Liver (tissue), 9 donors: ENCODE measurements around the gene IL2RA. TPM values are rescaled to one million over a fixed set of nuclear protein-coding genes. Genes with fewer than 3 reads are reported as not detected.
"Not testable (repeated sequence)": the region's sequence is repeated elsewhere in the genome, so short reads cannot be mapped to it uniquely, and the experiment has no call there.

ENCODE experiments used
- DNase-seq: peaks from one replicate; pipeline ENCODE4 v3.0.0-alpha.2; 2017; ENCODE audit warnings: low spot score
- H3K27ac ChIP-seq, 2 donors: one replicate each; pipeline ENCODE4 v1.7.0; 2013; ENCODE audit warnings: inconsistent platforms in 2 of 2, low read length in 2 of 2, control low read depth in 1 of 2, low read depth in 1 of 2, mild to moderate bottlenecking in 1 of 2
- H3K27me3 ChIP-seq, 4 donors: one replicate each; pipeline versions ENCODE4 v1.6.1 to v1.7.0; 2013; ENCODE audit warnings: low read length in 3 of 4, inconsistent platforms in 1 of 4, mild to moderate bottlenecking in 1 of 4, moderate library complexity in 1 of 4; ENCODE audit not compliant: control insufficient read depth in 4 of 4, insufficient read depth in 4 of 4
- H3K36me3 ChIP-seq, 4 donors: one replicate each; pipeline versions ENCODE4 v1.6.1 to v1.7.0; 2013; ENCODE audit warnings: low read length in 3 of 4, mild to moderate bottlenecking in 3 of 4, low read depth in 1 of 4, moderate library complexity in 1 of 4; ENCODE audit not compliant: control insufficient read depth in 4 of 4, insufficient read depth in 3 of 4
- H3K4me1 ChIP-seq, 4 donors: one replicate each; pipeline versions ENCODE4 v1.6.1 to v1.7.0; 2013; ENCODE audit warnings: low read length in 3 of 4, mild to moderate bottlenecking in 3 of 4, moderate library complexity in 1 of 4; ENCODE audit not compliant: control insufficient read depth in 4 of 4, insufficient read depth in 4 of 4
- H3K4me3 ChIP-seq, 3 donors: one replicate each; pipeline versions ENCODE4 v1.6.1 to v1.7.0; 2013; ENCODE audit warnings: low read length in 3 of 3, control low read depth in 1 of 3, low read depth in 1 of 3, mild to moderate bottlenecking in 1 of 3
- H3K9ac ChIP-seq, 2 donors: one replicate each; pipeline ENCODE4 v1.7.0; 2013; ENCODE audit warnings: low read length in 2 of 2, mild to moderate bottlenecking in 2 of 2, moderate library complexity in 2 of 2, control low read depth in 1 of 2, low read depth in 1 of 2
- H3K9me3 ChIP-seq, 4 donors: one replicate each; pipeline versions ENCODE4 v1.6.1 to v1.7.0; 2013; ENCODE audit warnings: low read length in 3 of 4; ENCODE audit not compliant: control insufficient read depth in 4 of 4
- EGR1 ChIP-seq, 2 donors: IDR thresholded peaks; 2 replicates each; pipeline ENCODE4 v1.6.1; 2016 to 2018; ENCODE audit warnings: antibody characterized with exemption in 2 of 2, low read depth in 2 of 2
- FOXA1 ChIP-seq: IDR thresholded peaks from 2 replicates; pipeline ENCODE4 v1.6.1; 2016; ENCODE audit warnings: antibody characterized with exemption
- FOXA2 ChIP-seq: IDR thresholded peaks from 2 replicates; pipeline ENCODE4 v1.6.1; 2016; ENCODE audit warnings: antibody characterized with exemption
- GABPA ChIP-seq, 2 donors: IDR thresholded peaks in 1 of 2; conservative IDR thresholded peaks in 1 of 2; 2 replicates each; pipeline ENCODE4 v1.6.1; 2016; ENCODE audit warnings: antibody characterized with exemption in 2 of 2, mild to moderate bottlenecking in 1 of 2, moderate library complexity in 1 of 2
- HNF4A ChIP-seq, 2 donors: conservative IDR thresholded peaks; 2 replicates each; pipeline ENCODE4 v1.6.1; 2016; ENCODE audit warnings: antibody characterized with exemption in 2 of 2, mild to moderate bottlenecking in 2 of 2
- HNF4G ChIP-seq: IDR thresholded peaks from 2 replicates; pipeline ENCODE4 v1.6.1; 2016; ENCODE audit warnings: antibody characterized with exemption
- JUND ChIP-seq, 2 donors: IDR thresholded peaks; 2 replicates each; pipeline ENCODE4 v1.6.1; 2016; ENCODE audit warnings: antibody characterized with exemption in 2 of 2
- NR2F2 ChIP-seq: IDR thresholded peaks from 2 replicates; pipeline ENCODE4 v1.6.1; 2016; ENCODE audit warnings: antibody characterized with exemption
- RAD21 ChIP-seq, 2 donors: IDR thresholded peaks; 2 replicates each; pipeline ENCODE4 v1.6.1; 2016; ENCODE audit warnings: antibody characterized with exemption in 2 of 2, mild to moderate bottlenecking in 2 of 2
- RXRA ChIP-seq, 2 donors: IDR thresholded peaks; 2 replicates each; pipeline ENCODE4 v1.6.1; 2017 to 2018; ENCODE audit warnings: antibody characterized with exemption in 2 of 2, mild to moderate bottlenecking in 1 of 2
- SP1 ChIP-seq: IDR thresholded peaks from 2 replicates; pipeline ENCODE4 v1.6.1; 2018; ENCODE audit warnings: antibody characterized with exemption, mild to moderate bottlenecking
- TAF1 ChIP-seq: conservative IDR thresholded peaks from 2 replicates; pipeline ENCODE4 v1.6.1; 2016; ENCODE audit warnings: antibody characterized with exemption, mild to moderate bottlenecking
- YY1 ChIP-seq: IDR thresholded peaks from 2 replicates; pipeline ENCODE4 v1.6.1; 2016; ENCODE audit warnings: antibody characterized with exemption, mild to moderate bottlenecking
- WGBS: extraction: QIAGEN DNeasy Blood & Tissue Kit; methylation state at CpG from one replicate; pipeline ENCODE4 v1.1.7; 2013; 5-methylcytosine and 5-hydroxymethylcytosine counted together
- polyA plus RNA-seq, 2 donors: library from polyadenylated mRNA; stranded (reverse) in 1 of 2; unstranded in 1 of 2; fragments of 200-250 nt in 1 of 2; fragments of >200 nt in 1 of 2; fragmentation: Nextera tagmentation in 1 of 2; extraction: Ambion mirVana in 1 of 2; gene quantifications; one replicate each; pipeline versions ENCODE4 v1.2.1 to v1.2.3, GENCODE V29; 2013 to 2015
- total RNA-seq, 2 donors: library from RNA; depleted of rRNA; stranded (reverse); fragments of >200 nt; gene quantifications; one replicate each; pipeline ENCODE4 v1.2.3, GENCODE V29; 2014
- TF ChIP-seq, protein P1 (sequence below): IDR thresholded peaks from 2 replicates; pipeline ENCODE4 v1.6.1; 2016; ENCODE audit warnings: antibody characterized with exemption
- TF ChIP-seq, protein P2 (sequence below): IDR thresholded peaks from 2 replicates; pipeline ENCODE4 v1.6.1; 2016; ENCODE audit warnings: antibody characterized with exemption
- TF ChIP-seq, protein P3 (sequence below): IDR thresholded peaks from 2 replicates; pipeline ENCODE4 v1.6.1; 2016; ENCODE audit warnings: antibody characterized with exemption, mild to moderate bottlenecking
- TF ChIP-seq, protein P4 (sequence below): fragments of 150-350 bp; IDR thresholded peaks from 2 replicates; pipeline ENCODE4 v1.5.1; 2017; ENCODE audit warnings: improper control_type of control experiment, low read depth, low read length; ENCODE audit not compliant: missing input control
- TF ChIP-seq, protein P5 (sequence below): IDR thresholded peaks from 2 replicates; pipeline ENCODE4 v1.6.1; 2016; ENCODE audit warnings: antibody characterized with exemption
- donor health status: healthy.
- donor health status: healthy.
- donor health status: healthy.
- donor health status: healthy.
- donor health status: healthy.

Gene IL2RA
- total and polyA plus RNA-seq, 4 donors, result 0.46 to 1.6 TPM; not detected in 2

DNA sequence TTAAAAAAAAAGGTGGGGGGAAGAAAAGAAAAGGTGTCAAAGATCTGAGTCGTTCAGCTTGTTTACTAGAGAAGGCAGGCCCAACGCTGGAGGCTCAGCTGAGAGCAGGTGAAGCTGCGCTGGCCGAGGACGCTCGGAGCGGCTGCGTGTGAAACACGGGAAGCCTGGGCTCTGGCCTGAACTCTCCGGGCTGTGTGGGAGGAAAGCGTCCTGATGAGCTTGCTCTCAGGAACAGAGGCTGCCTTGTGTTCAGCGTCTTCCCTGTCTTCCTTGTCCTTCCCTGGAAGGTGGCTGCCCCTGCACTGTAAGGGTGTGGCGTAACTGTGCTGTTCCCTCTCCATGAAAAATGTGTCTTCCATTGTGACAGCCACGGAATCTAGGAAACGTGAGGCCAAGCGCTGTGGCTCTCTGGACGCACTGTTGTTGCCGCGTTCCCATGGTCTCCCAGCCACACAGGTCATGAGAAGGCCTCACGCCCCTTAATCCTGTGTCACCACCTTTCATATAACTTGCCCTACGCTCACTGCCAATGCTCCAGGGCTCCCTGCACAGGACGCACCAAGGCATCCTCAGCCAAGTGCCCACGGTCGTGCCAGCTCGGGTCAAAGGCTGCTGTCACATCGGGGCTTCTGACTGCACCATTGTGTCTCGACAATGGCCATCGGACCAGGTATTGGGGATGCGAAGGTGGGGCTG, 100.6 kb downstream of the IL2RA start:
- H3K4me3 ChIP-seq, result no peak overlapping the region
- TF ChIP-seq EGR1 (IDR thresholded peaks at IDR 0.05; ENCODE audit: low read depth in 2 of 2) (no peak), HNF4G (no peak), RXRA (IDR thresholded peaks at IDR 0.05) (no peak), FOXA1 (no peak), TAF1 (no peak), SP1 (no peak), NR2F2 (no peak), JUND (IDR thresholded peaks at IDR 0.05) (no peak), FOXA2 (no peak), YY1 (no peak), RAD21 (IDR thresholded peaks at IDR 0.05) (no peak), GABPA (IDR thresholded peaks at IDR 0.05 in 1 of 2, conservative IDR thresholded peaks at IDR 0.05 in 1 of 2) (no peak), HNF4A (conservative IDR thresholded peaks at IDR 0.05) (no peak)
- TF ChIP-seq, protein P1, sequence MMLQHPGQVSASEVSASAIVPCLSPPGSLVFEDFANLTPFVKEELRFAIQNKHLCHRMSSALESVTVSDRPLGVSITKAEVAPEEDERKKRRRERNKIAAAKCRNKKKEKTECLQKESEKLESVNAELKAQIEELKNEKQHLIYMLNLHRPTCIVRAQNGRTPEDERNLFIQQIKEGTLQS, result no peak
- TF ChIP-seq, protein P2, sequence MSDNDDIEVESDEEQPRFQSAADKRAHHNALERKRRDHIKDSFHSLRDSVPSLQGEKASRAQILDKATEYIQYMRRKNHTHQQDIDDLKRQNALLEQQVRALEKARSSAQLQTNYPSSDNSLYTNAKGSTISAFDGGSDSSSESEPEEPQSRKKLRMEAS, result no peak
- TF ChIP-seq, protein P3, sequence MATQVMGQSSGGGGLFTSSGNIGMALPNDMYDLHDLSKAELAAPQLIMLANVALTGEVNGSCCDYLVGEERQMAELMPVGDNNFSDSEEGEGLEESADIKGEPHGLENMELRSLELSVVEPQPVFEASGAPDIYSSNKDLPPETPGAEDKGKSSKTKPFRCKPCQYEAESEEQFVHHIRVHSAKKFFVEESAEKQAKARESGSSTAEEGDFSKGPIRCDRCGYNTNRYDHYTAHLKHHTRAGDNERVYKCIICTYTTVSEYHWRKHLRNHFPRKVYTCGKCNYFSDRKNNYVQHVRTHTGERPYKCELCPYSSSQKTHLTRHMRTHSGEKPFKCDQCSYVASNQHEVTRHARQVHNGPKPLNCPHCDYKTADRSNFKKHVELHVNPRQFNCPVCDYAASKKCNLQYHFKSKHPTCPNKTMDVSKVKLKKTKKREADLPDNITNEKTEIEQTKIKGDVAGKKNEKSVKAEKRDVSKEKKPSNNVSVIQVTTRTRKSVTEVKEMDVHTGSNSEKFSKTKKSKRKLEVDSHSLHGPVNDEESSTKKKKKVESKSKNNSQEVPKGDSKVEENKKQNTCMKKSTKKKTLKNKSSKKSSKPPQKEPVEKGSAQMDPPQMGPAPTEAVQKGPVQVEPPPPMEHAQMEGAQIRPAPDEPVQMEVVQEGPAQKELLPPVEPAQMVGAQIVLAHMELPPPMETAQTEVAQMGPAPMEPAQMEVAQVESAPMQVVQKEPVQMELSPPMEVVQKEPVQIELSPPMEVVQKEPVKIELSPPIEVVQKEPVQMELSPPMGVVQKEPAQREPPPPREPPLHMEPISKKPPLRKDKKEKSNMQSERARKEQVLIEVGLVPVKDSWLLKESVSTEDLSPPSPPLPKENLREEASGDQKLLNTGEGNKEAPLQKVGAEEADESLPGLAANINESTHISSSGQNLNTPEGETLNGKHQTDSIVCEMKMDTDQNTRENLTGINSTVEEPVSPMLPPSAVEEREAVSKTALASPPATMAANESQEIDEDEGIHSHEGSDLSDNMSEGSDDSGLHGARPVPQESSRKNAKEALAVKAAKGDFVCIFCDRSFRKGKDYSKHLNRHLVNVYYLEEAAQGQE, result no peak
- TF ChIP-seq, protein P4, sequence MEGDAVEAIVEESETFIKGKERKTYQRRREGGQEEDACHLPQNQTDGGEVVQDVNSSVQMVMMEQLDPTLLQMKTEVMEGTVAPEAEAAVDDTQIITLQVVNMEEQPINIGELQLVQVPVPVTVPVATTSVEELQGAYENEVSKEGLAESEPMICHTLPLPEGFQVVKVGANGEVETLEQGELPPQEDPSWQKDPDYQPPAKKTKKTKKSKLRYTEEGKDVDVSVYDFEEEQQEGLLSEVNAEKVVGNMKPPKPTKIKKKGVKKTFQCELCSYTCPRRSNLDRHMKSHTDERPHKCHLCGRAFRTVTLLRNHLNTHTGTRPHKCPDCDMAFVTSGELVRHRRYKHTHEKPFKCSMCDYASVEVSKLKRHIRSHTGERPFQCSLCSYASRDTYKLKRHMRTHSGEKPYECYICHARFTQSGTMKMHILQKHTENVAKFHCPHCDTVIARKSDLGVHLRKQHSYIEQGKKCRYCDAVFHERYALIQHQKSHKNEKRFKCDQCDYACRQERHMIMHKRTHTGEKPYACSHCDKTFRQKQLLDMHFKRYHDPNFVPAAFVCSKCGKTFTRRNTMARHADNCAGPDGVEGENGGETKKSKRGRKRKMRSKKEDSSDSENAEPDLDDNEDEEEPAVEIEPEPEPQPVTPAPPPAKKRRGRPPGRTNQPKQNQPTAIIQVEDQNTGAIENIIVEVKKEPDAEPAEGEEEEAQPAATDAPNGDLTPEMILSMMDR, result no peak
- TF ChIP-seq, protein P5, sequence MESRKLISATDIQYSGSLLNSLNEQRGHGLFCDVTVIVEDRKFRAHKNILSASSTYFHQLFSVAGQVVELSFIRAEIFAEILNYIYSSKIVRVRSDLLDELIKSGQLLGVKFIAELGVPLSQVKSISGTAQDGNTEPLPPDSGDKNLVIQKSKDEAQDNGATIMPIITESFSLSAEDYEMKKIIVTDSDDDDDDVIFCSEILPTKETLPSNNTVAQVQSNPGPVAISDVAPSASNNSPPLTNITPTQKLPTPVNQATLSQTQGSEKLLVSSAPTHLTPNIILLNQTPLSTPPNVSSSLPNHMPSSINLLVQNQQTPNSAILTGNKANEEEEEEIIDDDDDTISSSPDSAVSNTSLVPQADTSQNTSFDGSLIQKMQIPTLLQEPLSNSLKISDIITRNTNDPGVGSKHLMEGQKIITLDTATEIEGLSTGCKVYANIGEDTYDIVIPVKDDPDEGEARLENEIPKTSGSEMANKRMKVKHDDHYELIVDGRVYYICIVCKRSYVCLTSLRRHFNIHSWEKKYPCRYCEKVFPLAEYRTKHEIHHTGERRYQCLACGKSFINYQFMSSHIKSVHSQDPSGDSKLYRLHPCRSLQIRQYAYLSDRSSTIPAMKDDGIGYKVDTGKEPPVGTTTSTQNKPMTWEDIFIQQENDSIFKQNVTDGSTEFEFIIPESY, result no peak
- no peak for DNase-seq
- 96% methylated on average over 29 of the region's 29 CpGs for WGBS
- H3K27me3 ChIP-seq, result no peaks in the 10 kb centered on the region
- peaks cover 9 to 19% (median 14%) of the 10 kb centered on the region in 4 donors for H3K4me1 ChIP-seq
- no peaks in the 10 kb centered on the region for H3K9me3 ChIP-seq
- no peak overlapping the region for H3K9ac ChIP-seq
- H3K27ac ChIP-seq, result no peak overlapping the region
- peaks cover 0 to 35% (median 20%) of the 10 kb centered on the region in 4 donors for H3K36me3 ChIP-seq

DNA sequence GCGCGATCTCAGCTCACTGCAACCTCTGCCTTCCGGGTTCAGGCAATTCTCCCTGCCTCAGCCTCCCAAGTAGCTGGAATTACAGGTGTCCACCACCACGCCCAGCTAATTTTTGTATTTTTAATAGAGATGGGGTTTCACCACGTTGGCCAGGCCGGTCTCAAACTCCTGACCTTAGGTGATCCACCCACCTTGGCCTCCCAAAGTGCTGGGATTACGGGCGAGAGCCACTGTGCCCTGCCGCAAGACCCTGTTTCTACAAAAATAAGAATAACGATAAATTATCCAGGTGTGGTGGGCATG, 101.2 kb downstream of the IL2RA start:
- not testable (repeated sequence) for H3K9ac ChIP-seq, H3K9me3 ChIP-seq, H3K27me3 ChIP-seq, DNase-seq, H3K27ac ChIP-seq, H3K4me3 ChIP-seq
- WGBS, result 99% methylated on average over 10 of the region's 10 CpGs
- peaks cover 6 to 13% (median 11%) of the 10 kb centered on the region in 4 donors for H3K4me1 ChIP-seq
- H3K36me3 ChIP-seq, result peaks cover 0 to 39% (median 22%) of the 10 kb centered on the region in 4 donors
